RWPE2 (cell line): ENCODE measurements around the gene PRDX4.

Experiments
- ATAC-seq: fragments of 200-7000 bp; cut with Tn5 transposase; 3 replicates; pipeline ENCODE4 v1.9.1; 2021; ENCODE audit warnings: low read depth
- DNase-seq: peaks from one replicate; pipeline ENCODE4 v3.0.0-alpha.2; 2020; ENCODE audit warnings: low spot score
- H3K27ac ChIP-seq: fragments of 450-650 bp; 2 replicates; pipeline ENCODE4 v1.5.1; 2017; ENCODE audit warnings: mild to moderate bottlenecking; ENCODE audit not compliant: poor library complexity, severe bottlenecking
- H3K27me3 ChIP-seq: fragments of 250-450 bp; sonication (Bioruptor Pico); 2 replicates; pipeline ENCODE4 v1.5.1; 2021; ENCODE audit warnings: mild to moderate bottlenecking, moderate library complexity; ENCODE audit not compliant: insufficient read depth, poor library complexity, severe bottlenecking
- H3K36me3 ChIP-seq: fragments of 250-450 bp; sonication (Bioruptor Pico); 2 replicates; pipeline ENCODE4 v1.5.1; 2020; ENCODE audit warnings: low read depth, mild to moderate bottlenecking, moderate library complexity
- H3K4me1 ChIP-seq: fragments of 250-450 bp; sonication (Bioruptor Pico); 2 replicates; pipeline ENCODE4 v1.5.1; 2021; ENCODE audit warnings: mild to moderate bottlenecking, moderate library complexity; ENCODE audit not compliant: insufficient read depth, poor library complexity, severe bottlenecking
- H3K4me3 ChIP-seq: fragments of 250-450 bp; sonication (Bioruptor Pico); 2 replicates; pipeline ENCODE4 v1.5.1; 2021; ENCODE audit warnings: mild to moderate bottlenecking, moderate library complexity; ENCODE audit not compliant: severe bottlenecking
- H3K9me3 ChIP-seq: fragments of 250-450 bp; sonication (Bioruptor Pico); 2 replicates; pipeline ENCODE4 v1.5.1; 2021; ENCODE audit warnings: mild to moderate bottlenecking, moderate library complexity; ENCODE audit not compliant: severe bottlenecking
- TF ChIP-seq, protein P1 (sequence below): fragments of 450-650 bp; IDR thresholded peaks from one replicate; pipeline ENCODE4 v1.5.1; 2017; ENCODE audit warnings: mild to moderate bottlenecking, moderate library complexity; ENCODE audit not compliant: poor library complexity, severe bottlenecking

PRDX4 gene

GRCh38 chrX:23628131-23628530 is 39.2 kb upstream of the PRDX4 start:
- H3K27ac ChIP-seq: no peak overlapping the region
- TF ChIP-seq, protein P1, sequence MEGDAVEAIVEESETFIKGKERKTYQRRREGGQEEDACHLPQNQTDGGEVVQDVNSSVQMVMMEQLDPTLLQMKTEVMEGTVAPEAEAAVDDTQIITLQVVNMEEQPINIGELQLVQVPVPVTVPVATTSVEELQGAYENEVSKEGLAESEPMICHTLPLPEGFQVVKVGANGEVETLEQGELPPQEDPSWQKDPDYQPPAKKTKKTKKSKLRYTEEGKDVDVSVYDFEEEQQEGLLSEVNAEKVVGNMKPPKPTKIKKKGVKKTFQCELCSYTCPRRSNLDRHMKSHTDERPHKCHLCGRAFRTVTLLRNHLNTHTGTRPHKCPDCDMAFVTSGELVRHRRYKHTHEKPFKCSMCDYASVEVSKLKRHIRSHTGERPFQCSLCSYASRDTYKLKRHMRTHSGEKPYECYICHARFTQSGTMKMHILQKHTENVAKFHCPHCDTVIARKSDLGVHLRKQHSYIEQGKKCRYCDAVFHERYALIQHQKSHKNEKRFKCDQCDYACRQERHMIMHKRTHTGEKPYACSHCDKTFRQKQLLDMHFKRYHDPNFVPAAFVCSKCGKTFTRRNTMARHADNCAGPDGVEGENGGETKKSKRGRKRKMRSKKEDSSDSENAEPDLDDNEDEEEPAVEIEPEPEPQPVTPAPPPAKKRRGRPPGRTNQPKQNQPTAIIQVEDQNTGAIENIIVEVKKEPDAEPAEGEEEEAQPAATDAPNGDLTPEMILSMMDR: no peak
- H3K4me3 ChIP-seq: no peak overlapping the region
- no peaks in the 10 kb centered on the region for H3K9me3 ChIP-seq
- no peaks in the 10 kb centered on the region for H3K36me3 ChIP-seq
- H3K4me1 ChIP-seq: no peaks in the 10 kb centered on the region
- ATAC-seq (no peak), DNase-seq (no peak)
- H3K27me3 ChIP-seq: no peaks in the 10 kb centered on the region

- TF ChIP-seq, protein P1: no peak
- Histone ChIP-seq H3K36me3 (no peaks in the 10 kb centered on the region), H3K9me3 (no peaks in the 10 kb centered on the region), H3K4me3 (no peak overlapping the region), H3K4me1 (no peaks in the 10 kb centered on the region), H3K27me3 (no peaks in the 10 kb centered on the region), H3K27ac (no peak overlapping the region)
- DNase-seq (no peak), ATAC-seq (no peak)
These were observed 36.2 kb upstream of the PRDX4 start for GRCh38 chrX:23631136-23631535.

DNA sequence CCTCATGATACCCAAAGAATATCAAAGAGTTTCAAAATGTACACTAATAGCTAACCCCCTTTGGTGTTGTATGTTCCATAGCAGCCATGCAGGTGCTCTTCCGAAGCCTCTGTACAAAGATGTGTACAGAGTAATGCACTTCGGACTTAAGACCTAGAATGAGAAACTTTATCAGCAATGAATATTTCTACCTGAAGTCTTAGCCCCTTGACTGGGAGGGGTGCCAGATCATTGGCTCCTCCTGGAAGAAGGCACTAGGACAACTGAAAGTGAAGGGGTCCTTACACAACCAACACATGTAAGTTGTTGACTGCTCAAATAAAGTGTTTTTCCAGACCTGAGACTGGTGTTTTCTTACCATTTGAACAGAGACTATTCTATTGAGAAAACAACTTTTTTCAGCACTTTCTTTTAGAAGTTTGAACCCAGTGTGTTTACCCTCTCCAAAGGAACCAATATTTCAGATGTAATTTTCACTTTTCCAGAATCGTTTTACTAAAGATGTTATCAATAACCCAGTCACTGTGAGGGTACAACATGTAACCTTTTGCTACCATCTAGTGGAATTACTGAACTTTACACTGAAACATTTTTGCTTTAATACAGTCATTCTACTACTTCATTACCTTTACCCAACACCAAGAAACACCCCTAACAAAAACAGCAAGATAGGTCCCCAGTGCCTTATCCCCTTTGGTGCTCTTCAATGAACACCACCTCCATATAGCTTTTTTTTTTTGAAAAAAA is 33.3 kb upstream of the PRDX4 start:
- DNase-seq: no peak
- no peak for ATAC-seq
- TF ChIP-seq, protein P1: peak; percentile 22

DNA sequence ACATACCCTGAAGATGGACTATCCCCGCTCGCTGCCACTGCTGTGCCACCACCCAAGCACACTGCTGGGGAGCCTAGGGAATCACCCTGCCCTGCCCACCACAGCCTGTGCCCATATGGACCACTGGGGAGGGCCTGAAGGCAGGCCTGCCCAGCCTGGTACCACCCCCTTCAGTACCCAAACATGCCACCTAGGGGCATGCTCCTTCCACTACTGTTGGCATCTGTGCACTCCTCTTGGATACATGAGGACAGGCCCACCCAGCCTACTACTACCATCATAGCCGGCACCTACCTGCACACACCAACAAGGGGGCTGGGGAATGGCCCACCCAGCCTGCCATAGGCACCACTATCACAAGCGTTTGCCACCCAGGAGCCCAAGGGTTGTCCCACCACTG is 30.1 kb upstream of the PRDX4 start:
- ATAC-seq: no peak
- no peak for DNase-seq
- H3K27ac ChIP-seq: no peak overlapping the region
- H3K4me3 ChIP-seq: no peak overlapping the region
- H3K36me3 ChIP-seq: no peaks in the 10 kb centered on the region
- no peaks in the 10 kb centered on the region for H3K27me3 ChIP-seq
- H3K4me1 ChIP-seq: no peaks in the 10 kb centered on the region
- no peaks in the 10 kb centered on the region for H3K9me3 ChIP-seq
- TF ChIP-seq, protein P1: no peak

More for the DNA sequence above, 33.3 kb upstream of the PRDX4 start:
- Histone ChIP-seq H3K4me3 (no peak overlapping the region), H3K36me3 (no peaks in the 10 kb centered on the region), H3K27ac (no peak overlapping the region), H3K4me1 (no peaks in the 10 kb centered on the region), H3K27me3 (no peaks in the 10 kb centered on the region), H3K9me3 (no peaks in the 10 kb centered on the region)

GRCh38 chrX:23643020-23643419 is 24.3 kb upstream of the PRDX4 start:
- no peaks in the 10 kb centered on the region for H3K36me3 ChIP-seq
- DNase-seq (no peak), ATAC-seq (no peak)
- H3K27me3 ChIP-seq: no peaks in the 10 kb centered on the region
- no peak overlapping the region for H3K27ac ChIP-seq
- H3K4me3 ChIP-seq: no peak overlapping the region
- H3K9me3 ChIP-seq: no peaks in the 10 kb centered on the region
- no peaks in the 10 kb centered on the region for H3K4me1 ChIP-seq
- TF ChIP-seq, protein P1: no peak
